C4-2B (cell line): ENCODE measurements around the gene TMEM150C.

Experiments used
- CTCF ChIP-seq: fragments of 450-650 bp; conservative IDR thresholded peaks from 2 replicates; pipeline ENCODE4 v1.5.1; 2017; ENCODE audit warnings: mild to moderate bottlenecking
- ZFX ChIP-seq: fragments of 450-650 bp; IDR thresholded peaks from 2 replicates; pipeline ENCODE4 v1.6.1; 2017

DNA sequence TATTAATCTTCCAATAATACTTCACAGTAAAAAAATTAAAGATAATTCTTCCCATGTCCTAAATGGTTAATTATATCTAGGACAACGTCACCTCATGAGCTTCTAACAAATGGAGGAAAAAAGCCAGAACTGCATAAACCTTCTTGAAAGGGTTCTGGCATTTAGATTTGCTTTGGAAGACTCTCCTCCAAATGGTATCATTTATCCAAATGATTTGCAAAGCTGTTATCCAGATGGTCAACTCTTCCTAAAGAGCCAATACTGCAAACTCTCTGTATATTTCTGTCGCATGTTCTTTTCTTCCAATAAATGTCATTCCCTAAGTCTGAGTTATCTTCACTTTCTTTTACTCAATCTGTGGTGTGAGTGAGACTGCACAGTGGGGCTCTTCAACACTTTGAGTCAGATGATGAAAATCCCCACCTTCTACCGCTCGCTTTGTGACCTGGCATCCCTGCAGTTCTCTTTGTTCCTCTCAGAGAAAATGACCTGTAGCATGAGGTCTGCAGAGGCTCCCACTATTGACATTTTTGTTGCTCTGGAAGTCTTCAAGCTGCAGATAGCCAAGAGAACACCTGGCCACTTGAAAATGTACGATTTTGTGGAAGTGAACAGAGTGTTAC is 52.9 kb downstream of the TMEM150C start:
- TF ChIP-seq CTCF = no peak
- TF ChIP-seq ZFX = no peak
